ENCODE data around the gene TRIM39. TPM values are rescaled to one million over a fixed set of nuclear protein-coding genes. Genes with fewer than 3 reads are reported as not detected.

Gene TRIM39
- total and polyA plus RNA-seq, 8 donors = 6.5 to 28.1 (median 10.1) TPM

DNA sequence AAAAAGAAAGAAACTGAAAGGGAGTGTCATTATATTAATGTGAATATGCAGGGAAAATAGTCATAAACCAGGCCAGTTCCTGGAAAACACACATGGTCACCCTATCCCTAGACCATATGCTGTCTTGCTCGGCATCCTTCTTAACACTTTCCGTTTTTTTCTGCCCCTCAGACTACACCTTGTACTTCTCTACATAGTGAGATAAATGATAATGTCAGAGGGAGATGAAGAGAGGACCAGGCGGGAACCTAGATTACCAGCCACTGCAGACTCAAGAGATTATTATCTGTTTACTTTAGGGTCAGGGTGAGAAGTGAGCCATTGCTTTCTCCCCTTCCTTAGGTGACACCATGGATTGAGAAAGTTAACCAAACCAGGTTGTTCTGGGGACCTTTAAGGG, 14.5 kb downstream of the TRIM39 start:
- Histone ChIP-seq H3K27me3 (no peaks in the 10 kb centered on the region), H3K36me3 (peaks cover 24 to 67% (median 65%) of the 10 kb centered on the region in 4 donors), H3K4me1 (peaks cover 9 to 14% (median 12%) of the 10 kb centered on the region in 4 donors), H3K9me3 (no peaks in the 10 kb centered on the region), H3K27ac (no peak overlapping the region), H3K4me3 (no peak overlapping the region)
- intact Hi-C loops (cut with DNase I; ENCODE audit: low total_unique reads) = no loop called here
- TF ChIP-seq POLR2A (IDR thresholded peaks at IDR 0.05) (no peak), POLR2AphosphoS5 (IDR thresholded peaks at IDR 0.05) (no peak), EP300 (IDR thresholded peaks at IDR 0.05) (no peak)
- TF ChIP-seq, protein P1, sequence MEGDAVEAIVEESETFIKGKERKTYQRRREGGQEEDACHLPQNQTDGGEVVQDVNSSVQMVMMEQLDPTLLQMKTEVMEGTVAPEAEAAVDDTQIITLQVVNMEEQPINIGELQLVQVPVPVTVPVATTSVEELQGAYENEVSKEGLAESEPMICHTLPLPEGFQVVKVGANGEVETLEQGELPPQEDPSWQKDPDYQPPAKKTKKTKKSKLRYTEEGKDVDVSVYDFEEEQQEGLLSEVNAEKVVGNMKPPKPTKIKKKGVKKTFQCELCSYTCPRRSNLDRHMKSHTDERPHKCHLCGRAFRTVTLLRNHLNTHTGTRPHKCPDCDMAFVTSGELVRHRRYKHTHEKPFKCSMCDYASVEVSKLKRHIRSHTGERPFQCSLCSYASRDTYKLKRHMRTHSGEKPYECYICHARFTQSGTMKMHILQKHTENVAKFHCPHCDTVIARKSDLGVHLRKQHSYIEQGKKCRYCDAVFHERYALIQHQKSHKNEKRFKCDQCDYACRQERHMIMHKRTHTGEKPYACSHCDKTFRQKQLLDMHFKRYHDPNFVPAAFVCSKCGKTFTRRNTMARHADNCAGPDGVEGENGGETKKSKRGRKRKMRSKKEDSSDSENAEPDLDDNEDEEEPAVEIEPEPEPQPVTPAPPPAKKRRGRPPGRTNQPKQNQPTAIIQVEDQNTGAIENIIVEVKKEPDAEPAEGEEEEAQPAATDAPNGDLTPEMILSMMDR (IDR thresholded peaks at IDR 0.05) = no peak
- no peak for DNase-seq
- WGBS, 5 donors = 89 to 96% (median 93%) methylated on average over 3 of the region's 3 CpGs

DNA sequence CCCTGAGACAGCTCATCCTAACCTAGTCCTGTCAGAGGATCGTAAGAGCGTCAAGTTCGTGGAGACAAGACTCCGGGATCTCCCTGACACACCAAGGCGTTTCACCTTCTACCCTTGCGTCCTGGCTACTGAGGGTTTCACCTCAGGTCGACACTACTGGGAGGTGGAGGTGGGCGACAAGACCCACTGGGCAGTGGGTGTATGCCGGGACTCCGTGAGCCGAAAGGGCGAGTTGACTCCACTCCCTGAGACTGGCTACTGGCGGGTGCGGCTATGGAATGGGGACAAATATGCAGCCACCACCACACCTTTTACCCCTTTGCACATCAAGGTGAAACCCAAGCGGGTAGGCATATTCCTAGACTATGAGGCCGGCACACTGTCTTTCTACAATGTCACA, 15.0 kb downstream of the TRIM39 start:
- Histone ChIP-seq H3K9me3 (no peaks in the 10 kb centered on the region), H3K27ac (no peak overlapping the region), H3K4me3 (no peak overlapping the region), H3K27me3 (no peaks in the 10 kb centered on the region), H3K36me3 (peaks cover 22 to 67% (median 64%) of the 10 kb centered on the region in 4 donors), H3K4me1 (peaks cover 9 to 17% (median 12%) of the 10 kb centered on the region in 4 donors)
- TF ChIP-seq EP300 (IDR thresholded peaks at IDR 0.05) (no peak), POLR2AphosphoS5 (IDR thresholded peaks at IDR 0.05) (no peak), POLR2A (IDR thresholded peaks at IDR 0.05) (no peak)
- TF ChIP-seq, protein P1 (IDR thresholded peaks at IDR 0.05) = no peak
- DNase-seq = no peak
- intact Hi-C loops (cut with DNase I; ENCODE audit: low total_unique reads) = no loop called here
- 95 to 97% (median 96%) methylated on average over 14 to 16 of the region's 16 CpGs for WGBS, 5 donors

DNA sequence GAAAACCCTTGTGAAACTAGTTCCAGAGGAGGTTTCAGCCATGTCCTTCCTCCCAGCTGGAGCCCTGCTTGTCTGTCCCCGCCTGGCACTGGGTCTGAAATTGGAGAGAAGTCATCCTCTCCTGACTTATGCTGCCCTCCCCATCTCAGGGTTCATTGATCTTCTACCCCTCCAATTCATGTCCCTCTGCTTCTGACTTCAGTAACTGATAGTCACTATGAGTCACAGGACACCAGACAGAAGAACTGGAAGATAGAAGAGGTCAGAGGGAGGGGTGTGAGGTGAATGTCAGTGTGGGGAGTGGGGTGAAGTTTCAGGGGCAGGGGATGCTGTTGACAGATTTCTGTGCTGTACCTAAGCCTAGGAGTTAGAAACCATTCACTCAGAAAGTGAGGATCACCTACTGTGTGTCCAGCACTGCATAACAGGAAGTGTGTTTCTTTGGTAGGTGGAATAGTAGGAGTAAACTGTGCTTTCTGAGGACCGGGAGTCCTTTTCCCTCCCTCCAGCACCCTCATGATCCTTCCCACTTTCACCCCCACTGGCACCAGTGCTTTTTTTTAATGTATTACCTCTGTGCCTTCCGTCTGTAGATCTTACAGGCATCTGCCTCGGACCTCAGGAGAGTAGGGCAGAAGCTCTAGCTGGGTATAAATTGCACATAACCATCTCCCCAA, 17.6 kb downstream of the TRIM39 start:
- Histone ChIP-seq H3K4me1 (peaks cover 9 to 17% (median 12%) of the 10 kb centered on the region in 4 donors), H3K4me3 (peak overlapping the region; percentile 85 to 94 (median 90)), H3K9me3 (no peaks in the 10 kb centered on the region), H3K27me3 (no peaks in the 10 kb centered on the region), H3K36me3 (peaks cover 12 to 55% (median 49%) of the 10 kb centered on the region in 4 donors), H3K27ac (peak overlapping the region in 4 of 5 donors; percentile 89 to 94 (median 92))
- TF ChIP-seq, protein P1 (IDR thresholded peaks at IDR 0.05) = no peak
- TF ChIP-seq POLR2AphosphoS5 (IDR thresholded peaks at IDR 0.05) (no peak), EP300 (IDR thresholded peaks at IDR 0.05) (no peak), POLR2A (IDR thresholded peaks at IDR 0.05) (no peak)
- WGBS, 5 donors = 47 to 65% (median 55%) methylated on average over 4 of the region's 4 CpGs
- intact Hi-C loops (cut with DNase I; ENCODE audit: low total_unique reads) = no loop called here
- no peak for DNase-seq

DNA sequence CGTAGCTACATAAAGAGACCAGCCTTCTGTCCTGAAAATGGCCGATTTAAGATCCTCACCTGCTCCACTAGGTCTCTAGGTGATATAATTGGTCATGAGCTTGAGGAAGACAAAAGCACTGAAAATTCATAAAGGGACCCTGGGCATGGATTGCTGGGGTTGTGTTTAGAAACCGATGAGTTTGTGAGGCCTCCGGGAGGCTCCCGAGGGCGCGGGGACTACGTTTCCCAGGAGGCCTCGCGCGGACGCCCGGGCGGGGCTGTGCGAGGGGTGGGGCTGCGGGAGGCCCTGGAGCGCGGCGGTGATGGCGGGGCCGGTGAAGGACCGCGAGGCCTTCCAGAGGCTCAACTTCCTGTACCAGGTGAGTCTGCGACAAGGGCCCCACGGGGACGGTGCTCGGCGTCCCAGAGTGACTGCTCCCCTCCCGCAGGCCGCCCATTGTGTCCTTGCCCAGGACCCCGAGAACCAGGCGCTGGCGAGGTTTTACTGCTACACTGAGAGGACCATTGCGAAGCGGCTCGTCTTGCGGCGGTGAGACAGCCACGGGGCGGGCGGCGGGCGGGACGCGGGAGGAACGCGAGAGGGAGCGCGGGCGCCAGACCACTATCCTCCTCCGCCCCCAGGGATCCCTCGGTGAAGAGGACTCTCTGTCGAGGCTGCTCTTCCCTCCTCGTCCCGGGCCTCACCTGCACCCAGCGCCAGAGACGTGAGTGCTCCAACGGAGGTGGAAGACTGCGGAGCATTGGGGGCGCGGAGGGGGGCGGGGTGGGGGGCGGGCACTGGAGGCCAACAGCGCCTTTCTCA, 18.3 kb downstream of the TRIM39 start, which contains the start of gene RPP21:
TSS of gene RPP21 (plus strand) at position 289 of the 804 bp plus-strand sequence. CDS start at position 305, 16 bp downstream.
- intact Hi-C loops (cut with DNase I; ENCODE audit: low total_unique reads) = no loop called here
- peak; percentile 90 to 96 for DNase-seq
- peak within 1 kb of the TSS; percentile 85 to 94 (median 90) for H3K4me3 ChIP-seq
- H3K27ac ChIP-seq = peak within 1 kb of the TSS; percentile 89 to 96 (median 94)
- H3K4me1 ChIP-seq = peaks cover 9 to 17% (median 12%) of the 10 kb centered on the region in 4 donors
- 2 to 6% (median 2%) methylated on average over 12 to 64 of the region's 64 CpGs for WGBS, 5 donors
- TF ChIP-seq POLR2AphosphoS5 (IDR thresholded peaks at IDR 0.05) = peak in 2 of 3 donors; percentile 89 to 93
- TF ChIP-seq EP300 (IDR thresholded peaks at IDR 0.05) = no peak
- TF ChIP-seq, protein P1 (IDR thresholded peaks at IDR 0.05) = no peak
- peak in 2 of 4 donors; percentile 41 to 49 for TF ChIP-seq POLR2A (IDR thresholded peaks at IDR 0.05)
- H3K9me3 ChIP-seq = no peaks in the 10 kb centered on the region
- no peaks in the 10 kb centered on the region for H3K27me3 ChIP-seq
- H3K36me3 ChIP-seq = peaks cover 12 to 47% (median 42%) of the 10 kb centered on the region in 4 donors
